PC-9 (cell line): Measurements from ENCODE around the gene KNG1. TPM values are rescaled to one million over a fixed set of nuclear protein-coding genes. Genes with fewer than 3 reads are reported as not detected.

Experiments
- BruUV-seq: library from RNA; stranded (reverse); fragments of 400-500 nt; replicated peaks from 2 replicates; lab custom pipeline; 2021; lab: Mats Ljungman, UMichigan
- CTCF ChIA-PET: fragments of 300-600 bp; sonication (Branson Sonifier 250); formaldehyde crosslinking; loops from one replicate; lab custom pipeline; 2022; ENCODE audit warnings: antibody characterized with exemption; lab: Charles Lee
- POLR2A ChIA-PET: fragments of 300-600 bp; sonication (Branson Sonifier 250); formaldehyde crosslinking; loops from one replicate; lab custom pipeline; 2022; ENCODE audit warnings: antibody characterized with exemption; ENCODE audit not compliant: unreplicated experiment; lab: Charles Lee
- DNase-seq, 2 experiments: peaks; one replicate each; pipeline versions ENCODE4 v3.0.0 to v3.0.0-alpha.2; 2015 to 2022; ENCODE audit warnings: mixed read lengths in 1 of 2
- H2AFZ ChIP-seq: fragments of 200-600 bp; sonication (generic); 2 replicates; pipeline ENCODE4 v1.8.1; 2017; ENCODE audit warnings: antibody characterized with exemption
- H3F3A ChIP-seq: fragments of 200-600 bp; sonication (generic); 2 replicates; pipeline ENCODE4 v1.8.1; 2017; ENCODE audit warnings: antibody characterized with exemption, mild to moderate bottlenecking, low read depth; ENCODE audit not compliant: insufficient read depth
- H3K27ac ChIP-seq: fragments of 200-600 bp; sonication (generic); 2 replicates; pipeline ENCODE4 v1.6.1; 2016; ENCODE audit warnings: mixed run types
- H3K27me3 ChIP-seq: fragments of 200-600 bp; sonication (generic); 2 replicates; pipeline ENCODE4 v1.6.1; 2016; ENCODE audit warnings: low read depth, mixed run types; ENCODE audit not compliant: insufficient read depth
- H3K36me3 ChIP-seq: fragments of 200-600 bp; sonication (generic); 2 replicates; pipeline ENCODE4 v1.6.1; 2016; ENCODE audit warnings: low read depth, mixed run types
- H3K4me1 ChIP-seq: fragments of 200-600 bp; sonication (generic); replicated peaks from 2 replicates; pipeline ENCODE4 v1.6.1; 2016; ENCODE audit warnings: mixed run types; ENCODE audit not compliant: insufficient read depth
- H3K4me2 ChIP-seq: fragments of 200-600 bp; sonication (generic); 2 replicates; pipeline ENCODE4 v1.6.1; 2017; ENCODE audit warnings: mixed run types
- H3K4me3 ChIP-seq: fragments of 200-600 bp; sonication (generic); 2 replicates; pipeline ENCODE4 v1.6.1; 2016; ENCODE audit warnings: mixed run types
- H3K79me2 ChIP-seq: fragments of 200-600 bp; sonication (generic); 2 replicates; pipeline ENCODE4 v1.6.1; 2017; ENCODE audit warnings: low read depth, mixed run types
- H3K9me2 ChIP-seq: fragments of 200-600 bp; sonication (generic); 2 replicates; pipeline ENCODE4 v1.8.1; 2017; ENCODE audit warnings: mild to moderate bottlenecking; ENCODE audit not compliant: insufficient read depth
- H3K9me3 ChIP-seq: fragments of 200-600 bp; sonication (generic); 2 replicates; pipeline ENCODE4 v1.8.1; 2016; ENCODE audit warnings: low read depth; ENCODE audit not compliant: insufficient read depth
- H4K20me1 ChIP-seq: fragments of 200-600 bp; sonication (generic); 2 replicates; pipeline ENCODE4 v1.8.1; 2017; ENCODE audit not compliant: insufficient read depth
- CTCF ChIP-seq: fragments of 200-600 bp; sonication (generic); conservative IDR thresholded peaks from 2 replicates; pipeline ENCODE4 v1.6.1; 2017; ENCODE audit warnings: mixed run types, antibody characterized with exemption, mild to moderate bottlenecking, moderate library complexity
- EZH2 ChIP-seq: fragments of 200-600 bp; sonication (generic); IDR thresholded peaks from 2 replicates; pipeline ENCODE4 v1.8.0; 2017; ENCODE audit warnings: antibody characterized with exemption, low read depth
- intact Hi-C: fragments of 100-400 bp; cut with micrococcal nuclease; formaldehyde crosslinking; loops from one replicate; pipeline ENCODE4 v1.10.0; 2022; ENCODE audit not compliant: unreplicated experiment
- total RNA-seq: library from RNA; stranded (reverse); gene quantifications from 2 replicates; pipeline ENCODE4 v1.2.3, GENCODE V29; 2021

KNG1 gene
- total RNA-seq, 1 experiment from 2014 or later: not detected

DNA sequence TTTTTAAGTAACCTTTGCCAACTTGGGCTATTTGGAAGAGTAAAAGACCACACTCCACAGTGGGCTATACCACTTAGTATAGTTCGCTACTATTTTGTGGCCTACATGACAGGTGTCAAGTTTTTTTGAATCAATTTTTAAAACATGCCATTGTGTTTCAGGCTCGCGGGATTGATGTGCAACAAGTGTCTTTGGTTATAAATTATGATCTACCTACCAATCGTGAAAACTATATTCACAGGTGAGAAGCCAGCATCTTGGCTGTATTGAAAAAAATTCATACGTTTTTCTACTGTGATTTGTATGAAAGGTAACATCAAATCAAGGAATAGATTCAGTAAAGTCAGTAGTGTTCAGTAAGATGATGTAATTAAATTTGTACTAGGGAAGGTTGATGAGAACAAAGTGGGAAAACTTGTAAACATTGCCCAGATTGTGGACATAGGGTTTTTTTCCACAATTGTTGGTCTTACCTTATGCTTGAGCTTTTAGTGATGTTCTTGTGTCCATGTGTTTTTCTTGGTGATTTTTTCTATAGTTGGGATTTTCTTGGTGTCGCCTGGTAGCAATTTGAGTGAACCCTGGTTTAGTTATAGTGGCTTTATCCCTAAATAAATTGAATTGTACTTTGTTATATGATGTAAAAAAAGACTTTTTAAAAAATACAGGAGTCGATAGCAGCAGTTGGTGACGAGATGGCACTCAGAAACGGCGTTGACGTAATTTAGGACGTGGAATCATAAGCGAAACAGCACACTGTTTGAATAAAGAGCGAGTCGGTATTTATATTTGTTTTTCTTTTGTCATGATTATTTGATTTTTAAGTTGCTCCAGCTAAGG, 70.7 kb downstream of the KNG1 start:
- H3K4me3 ChIP-seq: no peak overlapping the region
- BruUV-seq: no TSS peak
- H3K36me3 ChIP-seq: peaks cover 65% of the 10 kb centered on the region
- peaks cover 95% of the 10 kb centered on the region for H3F3A ChIP-seq
- H3K9me3 ChIP-seq: no peaks in the 10 kb centered on the region
- POLR2A ChIA-PET: interaction anchor here (0.6 kb wide), 1 partner anchor 33 kb away, joined by 7 read pairs; no protein-coding TSS in a partner anchor
- H3K9me2 ChIP-seq: no peaks in the 10 kb centered on the region
- H3K4me1 ChIP-seq: peaks cover 22% of the 10 kb centered on the region
- no peak for TF ChIP-seq CTCF
- no peak for TF ChIP-seq EZH2
- H3K79me2 ChIP-seq: peaks cover 57% of the 10 kb centered on the region
- intact Hi-C loops: no loop called here
- no peaks in the 10 kb centered on the region for H3K27me3 ChIP-seq
- peak overlapping the region; percentile 93 for H3K27ac ChIP-seq
- no peak overlapping the region for H2AFZ ChIP-seq
- no peak for DNase-seq
- H4K20me1 ChIP-seq: peaks cover 68% of the 10 kb centered on the region
- H3K4me2 ChIP-seq: peak overlapping the region; percentile 93
- CTCF ChIA-PET: no interaction called here

DNA sequence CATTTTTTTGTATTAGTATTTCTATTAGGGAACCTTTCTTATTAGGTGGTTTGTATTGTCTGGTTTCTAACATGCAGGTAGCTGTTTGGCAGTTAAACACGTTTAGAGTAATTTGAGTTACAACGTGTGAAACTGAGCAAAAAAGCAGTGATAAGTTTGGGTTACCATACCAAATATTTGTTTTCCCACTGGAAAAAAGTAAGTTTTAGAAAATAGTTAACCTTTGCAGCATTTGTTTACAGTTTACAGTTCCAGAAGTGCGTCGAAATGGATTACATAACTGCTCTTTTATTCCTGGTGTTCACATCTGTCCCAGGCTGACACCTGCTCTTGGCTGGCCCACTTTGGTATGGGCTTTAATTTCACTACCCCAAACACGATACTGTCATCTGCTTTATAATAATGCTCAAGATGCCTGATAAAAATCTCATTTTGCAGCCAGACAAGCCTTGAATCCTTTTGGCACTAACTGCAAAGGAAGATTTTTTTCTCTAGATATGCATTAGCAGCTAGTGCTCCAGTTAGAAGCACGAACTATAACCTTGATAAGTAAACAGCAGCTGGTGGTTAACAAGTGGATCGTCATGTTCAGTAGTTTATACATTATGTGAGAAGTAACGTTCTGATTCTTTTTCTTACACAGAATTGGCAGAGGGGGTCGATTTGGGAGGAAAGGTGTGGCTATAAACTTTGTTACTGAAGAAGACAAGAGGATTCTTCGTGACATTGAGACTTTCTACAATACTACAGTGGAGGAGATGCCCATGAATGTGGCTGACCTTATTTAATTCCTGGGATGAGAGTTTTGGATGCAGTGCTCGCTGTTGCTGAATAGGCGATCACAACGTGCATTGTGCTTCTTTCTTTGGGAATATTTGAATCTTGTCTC, 71.6 kb downstream of the KNG1 start:
- no peak overlapping the region for H3K4me3 ChIP-seq
- no TSS peak for BruUV-seq
- no peak overlapping the region for H2AFZ ChIP-seq
- DNase-seq: no peak
- peaks cover 68% of the 10 kb centered on the region for H4K20me1 ChIP-seq
- no peak for TF ChIP-seq EZH2
- intact Hi-C loops: no loop called here
- ChIA-PET CTCF (no interaction called here), POLR2A (interaction anchor here (0.6 kb wide), 2 partner anchors 22 to 34 kb away, joined by 4 to 7 read pairs; no protein-coding TSS in a partner anchor)
- no peaks in the 10 kb centered on the region for H3K9me3 ChIP-seq
- H3K27me3 ChIP-seq: no peaks in the 10 kb centered on the region
- no peaks in the 10 kb centered on the region for H3K9me2 ChIP-seq
- H3K36me3 ChIP-seq: peaks cover 63% of the 10 kb centered on the region
- peak overlapping the region; percentile 93 for H3K27ac ChIP-seq
- peaks cover 52% of the 10 kb centered on the region for H3K79me2 ChIP-seq
- peaks cover 97% of the 10 kb centered on the region for H3F3A ChIP-seq
- peak overlapping the region; percentile 93; the same call in 1 of the 2 replicates for H3K4me2 ChIP-seq
- H3K4me1 ChIP-seq: peaks cover 22% of the 10 kb centered on the region

DNA sequence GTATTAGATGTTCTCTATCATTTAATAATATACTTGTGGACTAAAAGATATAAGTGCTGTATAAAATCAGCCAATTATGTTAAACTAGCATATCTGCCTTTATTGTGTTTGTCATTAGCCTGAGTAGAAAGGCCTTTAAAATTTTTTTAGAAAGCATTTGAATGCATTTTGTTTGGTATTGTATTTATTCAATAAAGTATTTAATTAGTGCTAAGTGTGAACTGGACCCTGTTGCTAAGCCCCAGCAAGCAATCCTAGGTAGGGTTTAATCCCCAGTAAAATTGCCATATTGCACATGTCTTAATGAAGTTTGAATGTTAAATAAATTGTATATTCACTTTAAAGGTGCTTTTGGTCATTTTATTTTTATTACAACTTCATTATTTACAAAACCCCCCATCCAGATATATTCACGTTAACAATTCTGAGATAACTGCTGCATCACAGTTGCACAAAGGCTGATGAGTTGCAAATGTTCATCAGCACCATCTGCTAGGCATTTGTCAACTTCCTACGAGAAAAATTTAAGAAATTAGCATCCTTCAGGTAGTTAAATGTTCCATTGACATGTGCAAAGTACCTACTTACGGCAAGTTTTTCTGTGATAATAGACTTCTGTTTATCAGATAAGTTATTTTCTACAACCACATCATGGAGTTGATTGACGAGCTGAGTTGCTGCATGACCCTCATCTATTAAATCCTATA, 72.5 kb downstream of the KNG1 start:
- intact Hi-C loops: no loop called here
- POLR2A ChIA-PET: interaction anchor here (0.6 to 0.9 kb wide), 4 partner anchors 93 to 1473 kb away, joined by 3 to 4 read pairs (median 3); no protein-coding TSS in a partner anchor
- H3F3A ChIP-seq: peaks cover 87% of the 10 kb centered on the region
- peaks cover 42% of the 10 kb centered on the region for H3K79me2 ChIP-seq
- no peak for TF ChIP-seq EZH2
- TF ChIP-seq CTCF: 0 out of 2 replicates have a peak, but pooled peaks have one; percentile 7
- peaks cover 61% of the 10 kb centered on the region for H4K20me1 ChIP-seq
- H3K27ac ChIP-seq: peak overlapping the region; percentile 34
- peaks cover 53% of the 10 kb centered on the region for H3K36me3 ChIP-seq
- H2AFZ ChIP-seq: no peak overlapping the region
- DNase-seq: no peak
- H3K4me1 ChIP-seq: peaks cover 22% of the 10 kb centered on the region
- no peaks in the 10 kb centered on the region for H3K9me3 ChIP-seq
- H3K4me3 ChIP-seq: no peak overlapping the region
- CTCF ChIA-PET: interaction anchor here (0.5 to 0.6 kb wide), 2 partner anchors 68 to 172 kb away, joined by 3 to 6 read pairs; no protein-coding TSS in a partner anchor
- no peaks in the 10 kb centered on the region for H3K9me2 ChIP-seq
- no peaks in the 10 kb centered on the region for H3K27me3 ChIP-seq
- no TSS peak for BruUV-seq
- H3K4me2 ChIP-seq: no peak overlapping the region
